B cell (primary cell): ENCODE measurements around the gene A2ML1. TPM values are rescaled to one million over a fixed set of nuclear protein-coding genes. Genes with fewer than 3 reads are reported as not detected.
"Not testable (repeated sequence)": the region's sequence is repeated elsewhere in the genome, so short reads cannot be mapped to it uniquely, and the experiment has no call there.

Experiments
- ATAC-seq: fragments of 200-7000 bp; cut with Tn5 transposase; one replicate; pipeline ENCODE4 v1.10.0; 2021; ENCODE audit warnings: low read depth, mild to moderate bottlenecking, moderate number of reproducible peaks, moderate library complexity
- CTCF ChIA-PET: fragments of 350-600 bp; sonication (Branson Sonifier 250); formaldehyde crosslinking; loops from one replicate; lab custom pipeline; 2021; ENCODE audit warnings: antibody characterized with exemption, inconsistent platforms; lab: Charles Lee
- POLR2A ChIA-PET: fragments of 350-600 bp; sonication (Branson Sonifier 250); formaldehyde crosslinking; loops from one replicate; lab custom pipeline; 2021; ENCODE audit warnings: antibody characterized with exemption; lab: Charles Lee
- DNase-seq: peaks from one replicate; pipeline ENCODE4 v3.0.0; 2013
- H2AFZ ChIP-seq: 2 replicates; pipeline ENCODE4 v1.6.1; 2012; ENCODE audit warnings: mild to moderate bottlenecking, low read depth, low read length; ENCODE audit not compliant: insufficient read depth, poor library complexity, severe bottlenecking
- H3K27ac ChIP-seq, 2 donors: 1 replicate in 1 of 2; 2 replicates in 1 of 2; pipeline ENCODE4 v1.5.1; 2012 to 2013; ENCODE audit warnings: low read length in 2 of 2, mild to moderate bottlenecking in 2 of 2, moderate library complexity in 1 of 2
- H3K27me3 ChIP-seq, 4 experiments: fragments of 200-600 bp in 1 of 4; sonication (generic) in 1 of 4; replicated peaks in 1 of 4; 1 replicate in 2 of 4; 2 replicates in 2 of 4; pipeline versions ENCODE4 v1.6.1 to v1.7.0; 2013 to 2016; ENCODE audit warnings: low read length in 3 of 4, mild to moderate bottlenecking in 2 of 4, mixed read lengths in 1 of 4, moderate library complexity in 1 of 4; ENCODE audit not compliant: insufficient read depth in 4 of 4, control insufficient read depth in 3 of 4; ENCODE audit errors: control extremely low read depth in 1 of 4
- H3K36me3 ChIP-seq, 2 experiments: replicated peaks in 1 of 2; 1 replicate in 1 of 2; 2 replicates in 1 of 2; pipeline versions ENCODE4 v1.6.1 to v1.7.1; 2013; ENCODE audit warnings: low read length in 1 of 2; ENCODE audit not compliant: insufficient read depth in 2 of 2, control insufficient read depth in 1 of 2; ENCODE audit errors: control extremely low read depth in 1 of 2, extremely low read depth in 1 of 2
- H3K4me1 ChIP-seq, 2 donors: fragments of 200-600 bp in 1 of 2; sonication (generic) in 1 of 2; 1 replicate in 1 of 2; 2 replicates in 1 of 2; pipeline versions ENCODE4 v1.5.1 to v1.6.1; 2013 to 2017; ENCODE audit warnings: low read length in 2 of 2; ENCODE audit not compliant: control insufficient read depth in 2 of 2, insufficient read depth in 2 of 2
- H3K4me2 ChIP-seq: replicated peaks from 2 replicates; pipeline ENCODE3; 2012; ENCODE audit warnings: mild to moderate bottlenecking, low read depth, low read length; ENCODE audit not compliant: poor library complexity, severe bottlenecking
- H3K4me3 ChIP-seq, 5 experiments: fragments of 200-600 bp in 1 of 5; sonication (generic) in 1 of 5; 1 replicate in 3 of 5; 2 replicates in 2 of 5; pipeline versions ENCODE4 v1.5.1 to v1.7.0; 2011 to 2016; ENCODE audit warnings: low read length in 4 of 5, mild to moderate bottlenecking in 4 of 5, low read depth in 2 of 5, control low read depth in 1 of 5, moderate library complexity in 1 of 5; ENCODE audit not compliant: insufficient read depth in 1 of 5; ENCODE audit errors: control extremely low read depth in 1 of 5, extremely low read depth in 1 of 5
- H3K79me2 ChIP-seq: fragments of 200-600 bp; sonication (generic); one replicate; pipeline ENCODE4 v1.6.0; 2016; ENCODE audit warnings: low read length; ENCODE audit not compliant: control insufficient read depth, insufficient read depth
- H3K9ac ChIP-seq: fragments of 200-600 bp; sonication (generic); 2 replicates; pipeline ENCODE4 v1.6.1; 2017; ENCODE audit warnings: mild to moderate bottlenecking, low read length, moderate library complexity
- H3K9me3 ChIP-seq, 3 donors: one replicate each; pipeline versions ENCODE4 v1.6.1 to v1.7.1; 2013; ENCODE audit warnings: low read length in 2 of 3; ENCODE audit not compliant: control insufficient read depth in 2 of 3, insufficient read depth in 1 of 3; ENCODE audit errors: control extremely low read depth in 1 of 3
- H4K20me1 ChIP-seq: 2 replicates; pipeline ENCODE4 v1.6.0; 2012; ENCODE audit warnings: mild to moderate bottlenecking, low read length; ENCODE audit not compliant: insufficient read depth, control insufficient read depth, poor library complexity, severe bottlenecking
- H3K27ac Mint-ChIP-seq: one replicate; pipeline ENCODE4 v1.8.0; 2021; ENCODE audit warnings: mixed read lengths
- H3K27me3 Mint-ChIP-seq: one replicate; pipeline ENCODE4 v1.8.0; 2021; ENCODE audit warnings: mixed read lengths
- H3K4me1 Mint-ChIP-seq: one replicate; pipeline ENCODE4 v1.8.0; 2021; ENCODE audit warnings: mixed read lengths
- H3K4me3 Mint-ChIP-seq: one replicate; pipeline ENCODE4 v1.8.0; 2021; ENCODE audit warnings: mixed read lengths
- H3K9me3 Mint-ChIP-seq: one replicate; pipeline ENCODE4 v1.8.0; 2022; ENCODE audit warnings: mixed read lengths; ENCODE audit not compliant: insufficient read depth
- WGBS: methylation state at CpG from one replicate; pipeline ENCODE4 v1.1.5; 2013; ENCODE audit warnings: missing lambda C conversion rate; ENCODE audit not compliant: insufficient coverage; 5-methylcytosine and 5-hydroxymethylcytosine counted together
- intact Hi-C: fragments of 100-400 bp; cut with micrococcal nuclease; formaldehyde crosslinking; loops from one replicate; pipeline ENCODE4 v1.10.0; 2022
- polyA plus RNA-seq: library from polyadenylated mRNA; depleted of rRNA; stranded (reverse); fragments of >200 nt; gene quantifications from 2 replicates; pipeline ENCODE4 v1.2.3, GENCODE V29; 2012
- total RNA-seq, 2 donors: library from RNA; stranded (reverse); fragments of 120-200 nt in 1 of 2; gene quantifications; 1 replicate in 1 of 2; 2 replicates in 1 of 2; pipeline versions ENCODE4 v1.2.3 to v1.2.4, GENCODE V29; 2013 to 2022

Gene A2ML1
- total and polyA plus RNA-seq, 2 donors (not counting 1 experiment from before 2014, with no cell fraction given) = not detected

DNA sequence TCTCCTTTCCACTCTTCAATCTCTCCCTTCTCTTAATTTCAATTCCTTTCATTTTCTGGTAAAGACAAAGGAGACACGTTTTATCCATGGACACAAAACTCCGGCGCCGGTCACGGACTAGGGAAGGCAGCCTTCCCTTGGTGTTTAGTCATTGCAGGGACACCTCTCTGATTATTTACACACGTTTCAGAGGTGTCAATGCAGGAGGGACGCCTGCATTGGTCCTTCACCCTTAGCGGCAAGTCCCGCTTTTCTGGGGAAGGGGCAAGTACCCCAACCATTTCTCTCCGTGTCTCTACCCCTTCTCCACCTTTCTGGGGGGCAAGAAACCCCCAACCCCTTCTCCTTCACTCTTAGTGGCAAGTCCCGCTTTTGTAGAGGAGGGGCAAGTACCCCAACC lies 16.9 kb upstream of the A2ML1 start:
- H3K4me3 ChIP-seq, intact Hi-C loops, H3K9ac ChIP-seq, H3K27ac ChIP-seq, H3K27me3 Mint-ChIP-seq, H3K4me1 Mint-ChIP-seq, H3K36me3 ChIP-seq, ATAC-seq, H3K79me2 ChIP-seq, CTCF ChIA-PET, H3K9me3 Mint-ChIP-seq, DNase-seq, H3K27ac Mint-ChIP-seq, H3K27me3 ChIP-seq, H3K4me2 ChIP-seq, H3K9me3 ChIP-seq, H2AFZ ChIP-seq, H3K4me3 Mint-ChIP-seq, H3K4me1 ChIP-seq, H4K20me1 ChIP-seq, POLR2A ChIA-PET: not testable (repeated sequence)
- WGBS = 91% methylated on average over 10 of the region's 11 CpGs

GRCh38 chr12:8807084-8807483 lies 15.3 kb upstream of the A2ML1 start:
- H3K9me3 ChIP-seq, H4K20me1 ChIP-seq, intact Hi-C loops, POLR2A ChIA-PET, H3K4me1 Mint-ChIP-seq, H3K36me3 ChIP-seq, H3K27me3 Mint-ChIP-seq, H3K4me2 ChIP-seq, H3K27ac ChIP-seq, H2AFZ ChIP-seq, H3K79me2 ChIP-seq, H3K9me3 Mint-ChIP-seq, CTCF ChIA-PET, H3K9ac ChIP-seq, H3K27ac Mint-ChIP-seq, H3K4me3 ChIP-seq, DNase-seq, H3K4me1 ChIP-seq, ATAC-seq, H3K27me3 ChIP-seq, H3K4me3 Mint-ChIP-seq: not testable (repeated sequence)
- 100% methylated on average over 7 of the region's 11 CpGs for WGBS

DNA sequence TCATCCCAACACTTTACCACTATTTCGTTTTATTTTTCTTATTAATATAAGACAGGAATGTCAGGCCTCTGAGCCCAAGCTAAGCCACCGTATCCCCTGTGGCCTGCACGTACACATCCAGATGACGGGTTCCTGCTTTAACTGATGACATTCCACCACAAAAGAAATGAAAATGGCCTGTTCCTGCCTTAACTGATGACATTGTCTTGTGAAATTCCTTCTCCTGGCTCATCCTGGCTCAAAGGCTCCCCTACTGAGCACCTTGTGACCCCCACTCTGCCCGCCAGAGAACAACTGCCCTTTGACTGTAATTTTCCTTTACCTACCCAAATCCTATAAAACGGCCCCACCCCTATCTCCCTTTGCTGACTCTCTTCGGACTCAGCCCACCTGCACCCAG lies 12.3 kb upstream of the A2ML1 start:
- H3K27ac Mint-ChIP-seq, DNase-seq, H4K20me1 ChIP-seq, POLR2A ChIA-PET, H3K27me3 Mint-ChIP-seq, H3K4me3 Mint-ChIP-seq, H2AFZ ChIP-seq, intact Hi-C loops, H3K9me3 Mint-ChIP-seq, H3K36me3 ChIP-seq, H3K4me1 Mint-ChIP-seq, ATAC-seq, H3K9ac ChIP-seq, H3K9me3 ChIP-seq, H3K4me3 ChIP-seq, H3K4me1 ChIP-seq, H3K27ac ChIP-seq, H3K79me2 ChIP-seq, CTCF ChIA-PET, H3K27me3 ChIP-seq, H3K4me2 ChIP-seq: not testable (repeated sequence)
- WGBS = 93% methylated on average over 6 of the region's 7 CpGs
